ENCODE measurements around the gene ODC1. TPM values are rescaled to one million over a fixed set of nuclear protein-coding genes. Genes with fewer than 3 reads are reported as not detected.

Gene ODC1
- total and polyA plus RNA-seq, 8 donors, result 55.0 to 243 (median 214) TPM

GRCh38 chr2:10404324-10405143 lies 43.6 kb downstream of the ODC1 start:
- H3K27ac ChIP-seq, result peak overlapping the region; percentile 54 to 81
- H3K4me1 ChIP-seq, result peaks cover 34 to 91% of the 10 kb centered on the region in 2 donors
- no peak for DNase-seq
- H3K27me3 ChIP-seq, result no peaks in the 10 kb centered on the region
- ATAC-seq, result no peak
- intact Hi-C loops (cut with DNase I), result loop anchor here in 1 of 2 donors (10.0 kb wide), 1 partner anchor 100 kb away; the partner anchor contains the start of gene HPCAL1
- H3K36me3 ChIP-seq, result peaks cover 0 to 5% of the 10 kb centered on the region in 2 donors
- H3K4me3 ChIP-seq, result no peak overlapping the region
- TF ChIP-seq CTCF (IDR thresholded peaks at IDR 0.05), result no peak
- no peaks in the 10 kb centered on the region for H3K9me3 ChIP-seq

DNA sequence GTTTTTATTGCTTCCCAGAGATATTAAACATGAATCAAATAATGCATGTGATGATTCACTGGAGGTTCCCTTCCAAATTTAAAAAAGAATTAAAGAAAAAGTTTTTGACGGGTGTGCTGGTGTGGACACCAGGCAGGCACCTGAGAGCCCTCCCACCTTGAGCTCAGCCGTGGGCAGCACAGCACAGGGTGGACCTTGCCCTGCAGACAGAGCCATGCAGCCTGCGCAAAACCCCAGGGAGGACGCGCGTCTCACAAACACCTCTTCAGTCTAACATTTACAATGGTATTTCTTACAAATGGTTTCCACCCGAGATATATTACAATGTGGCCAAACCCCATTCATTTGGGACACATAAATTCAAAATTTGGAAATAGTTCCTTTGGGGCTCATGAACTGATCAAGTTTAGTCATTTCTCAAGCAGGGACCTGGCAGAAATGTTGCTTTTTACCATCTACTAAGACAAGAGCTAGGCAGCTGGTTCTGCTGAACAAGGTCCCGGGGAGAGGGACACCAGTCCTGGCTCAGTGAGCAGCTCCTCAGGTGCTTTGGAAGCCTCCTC lies 45.4 kb downstream of the ODC1 start:
- Histone ChIP-seq H3K27ac (peak overlapping the region in 1 of 2 donors; percentile 81), H3K27me3 (no peaks in the 10 kb centered on the region), H3K36me3 (peaks cover 0 to 5% of the 10 kb centered on the region in 2 donors), H3K9me3 (no peaks in the 10 kb centered on the region), H3K4me3 (no peak overlapping the region), H3K4me1 (peaks cover 23 to 87% of the 10 kb centered on the region in 2 donors)
- intact Hi-C loops (cut with DNase I), result loop anchor here in 1 of 2 donors (10.0 kb wide), 1 partner anchor 98 kb away; the partner anchor contains the start of gene HPCAL1
- ATAC-seq, result no peak
- TF ChIP-seq CTCF (IDR thresholded peaks at IDR 0.05), result no peak
- DNase-seq, result no peak

DNA sequence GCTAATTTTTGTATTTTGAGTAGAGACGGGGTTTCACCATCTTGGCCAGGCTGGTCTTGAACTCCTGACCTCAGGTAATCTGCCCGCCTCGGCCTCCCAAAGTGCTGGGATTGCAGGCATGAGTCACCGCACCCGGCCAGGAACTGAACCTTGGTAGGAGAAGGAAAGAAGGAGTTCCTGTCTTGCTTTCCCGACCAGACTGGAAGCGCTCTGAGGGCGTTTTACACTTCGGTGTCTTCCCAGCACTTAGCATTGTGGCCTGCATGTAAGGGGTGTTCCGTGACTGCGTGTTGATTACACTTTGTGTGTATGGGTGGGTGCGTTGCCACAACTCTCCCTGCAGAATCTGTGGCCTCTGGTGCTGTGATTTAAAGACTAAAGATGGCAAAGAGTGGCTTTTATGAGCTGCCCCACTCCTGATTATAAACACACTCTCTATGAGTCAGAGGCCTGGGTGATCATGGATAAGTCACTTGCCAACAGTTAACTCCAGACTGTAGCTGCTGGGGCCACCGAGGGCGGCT lies 46.0 kb downstream of the ODC1 start:
- H3K36me3 ChIP-seq, result peaks cover 0 to 5% of the 10 kb centered on the region in 2 donors
- H3K4me1 ChIP-seq, result peaks cover 19 to 87% of the 10 kb centered on the region in 2 donors
- H3K27me3 ChIP-seq, result no peaks in the 10 kb centered on the region
- DNase-seq (no peak), ATAC-seq (no peak)
- TF ChIP-seq CTCF (IDR thresholded peaks at IDR 0.05), result no peak
- H3K27ac ChIP-seq, result peak overlapping the region in 1 of 2 donors; percentile 81
- intact Hi-C loops (cut with DNase I), result loop anchor here in 1 of 2 donors (10.0 kb wide), 1 partner anchor 97 kb away; the partner anchor contains the start of gene HPCAL1
- no peaks in the 10 kb centered on the region for H3K9me3 ChIP-seq
- no peak overlapping the region for H3K4me3 ChIP-seq

- H3K36me3 ChIP-seq, result peaks cover 0 to 5% of the 10 kb centered on the region in 2 donors
- no peaks in the 10 kb centered on the region for H3K27me3 ChIP-seq
- intact Hi-C loops (cut with DNase I), result loop anchor here in 1 of 2 donors (10.0 kb wide), 1 partner anchor 96 kb away; the partner anchor contains the start of gene HPCAL1
- H3K4me3 ChIP-seq, result no peak overlapping the region
- H3K9me3 ChIP-seq, result no peaks in the 10 kb centered on the region
- ATAC-seq (no peak), DNase-seq (no peak)
- no peak for TF ChIP-seq CTCF (IDR thresholded peaks at IDR 0.05)
- peaks cover 17 to 85% of the 10 kb centered on the region in 2 donors for H3K4me1 ChIP-seq
- peak overlapping the region; percentile 39 to 81 for H3K27ac ChIP-seq
These were observed 46.9 kb downstream of the ODC1 start for GRCh38 chr2:10400978-10401951.
